Measurements from ENCODE around the gene PLCB2. TPM values are rescaled to one million over a fixed set of nuclear protein-coding genes. Genes with fewer than 3 reads are reported as not detected.

Gene PLCB2
- total RNA-seq, 1 experiment from 2014 or later: 0.92 TPM

- no peaks in the 10 kb centered on the region for H3K9me3 ChIP-seq (ENCODE audit: insufficient read depth, low read depth)
- no peak within 1 kb of the TSS for H3K27ac ChIP-seq
- peak within 1 kb of the TSS; percentile 86 for H3K4me2 ChIP-seq
- H3F3A ChIP-seq (ENCODE audit: insufficient read depth, low read depth): no peaks in the 10 kb centered on the region
- peak within 1 kb of the TSS; percentile 77 for H2AFZ ChIP-seq
- CTCF ChIA-PET: interaction anchor here (0.7 kb wide), 1 partner anchor 86 kb away, joined by 14 read pairs; no protein-coding TSS in a partner anchor
- TF ChIP-seq EZH2 (IDR thresholded peaks at IDR 0.05; ENCODE audit: low read depth) (no peak), CTCF (conservative IDR thresholded peaks at IDR 0.05) (no peak)
- H4K20me1 ChIP-seq (ENCODE audit: insufficient read depth): no peaks in the 10 kb centered on the region
- intact Hi-C loops (cut with micrococcal nuclease; ENCODE audit: unreplicated experiment): loop anchor here (5.0 kb wide), 1 partner anchor 39 kb away; the partner anchor contains the start of gene INAFM2
- no peak for DNase-seq
- H3K36me3 ChIP-seq (ENCODE audit: low read depth): no peaks in the 10 kb centered on the region
- BruUV-seq (replicated peaks): no TSS peak
- H3K4me1 ChIP-seq (replicated peaks; ENCODE audit: insufficient read depth): no peaks in the 10 kb centered on the region
- H3K4me3 ChIP-seq: peak within 1 kb of the TSS; percentile 62
- H3K9me2 ChIP-seq (ENCODE audit: insufficient read depth): no peaks in the 10 kb centered on the region
- no peaks in the 10 kb centered on the region for H3K27me3 ChIP-seq (ENCODE audit: insufficient read depth, low read depth)
- H3K79me2 ChIP-seq (ENCODE audit: low read depth): no peaks in the 10 kb centered on the region
- POLR2A ChIA-PET (ENCODE audit: unreplicated experiment): no interaction called here
Observed at GRCh38 chr15:40282869-40283614, 24.7 kb downstream of the PLCB2 start, which contains the start of gene ANKRD63. Gene ANKRD63, minus strand, starts transcription at chr15:40283064. Its CDS starts 478 bp downstream, at chr15:40282586.

- no peaks in the 10 kb centered on the region for H3K27me3 ChIP-seq (ENCODE audit: insufficient read depth, low read depth)
- BruUV-seq (replicated peaks): no TSS peak
- intact Hi-C loops (cut with micrococcal nuclease; ENCODE audit: unreplicated experiment): loop anchor here (5.0 kb wide), 1 partner anchor 40 kb away; the partner anchor contains the start of gene INAFM2
Observed at GRCh38 chr15:40282147-40282868, 25.4 kb downstream of the PLCB2 start.

More at GRCh38 chr15:40282147-40282868, 25.4 kb downstream of the PLCB2 start:
- Histone ChIP-seq H3K36me3 (ENCODE audit: low read depth) (no peaks in the 10 kb centered on the region), H4K20me1 (ENCODE audit: insufficient read depth) (no peaks in the 10 kb centered on the region), H3K4me2 (peak overlapping the region; percentile 86), H3K9me3 (ENCODE audit: insufficient read depth, low read depth) (no peaks in the 10 kb centered on the region), H3K4me3 (peak overlapping the region; percentile 62), H3K79me2 (ENCODE audit: low read depth) (no peaks in the 10 kb centered on the region), H3F3A (ENCODE audit: insufficient read depth, low read depth) (no peaks in the 10 kb centered on the region), H2AFZ (peak overlapping the region; percentile 77), H3K27ac (no peak overlapping the region), H3K4me1 (replicated peaks; ENCODE audit: insufficient read depth) (no peaks in the 10 kb centered on the region), H3K9me2 (ENCODE audit: insufficient read depth) (no peaks in the 10 kb centered on the region)
- DNase-seq: peak in 1 of 2 experiments; percentile 54
- ChIA-PET CTCF (no interaction called here), POLR2A (ENCODE audit: unreplicated experiment) (no interaction called here)
- no peak for TF ChIP-seq EZH2 (IDR thresholded peaks at IDR 0.05; ENCODE audit: low read depth)
- no peak; the same call in 1 of the 2 replicates for TF ChIP-seq CTCF (conservative IDR thresholded peaks at IDR 0.05)
